HFF-Myc (cell line): ENCODE measurements around the gene AKR1C4.
"Not testable (repeated sequence)": the region's sequence is repeated elsewhere in the genome, so short reads cannot be mapped to it uniquely, and the experiment has no call there.

Experiments used
- DNase-seq: peaks from one replicate; pipeline ENCODE4 v3.0.0-alpha.2; 2011; ENCODE audit warnings: low read depth; ENCODE audit errors: extremely low read depth
- H3K4me3 ChIP-seq: replicated peaks from 2 replicates; pipeline ENCODE4 v1.5.1; 2011; ENCODE audit warnings: low read depth, mild to moderate bottlenecking, control low read depth, low read length
- TF ChIP-seq, protein P1 (sequence below): IDR thresholded peaks from 2 replicates; pipeline ENCODE4 v1.5.1; 2012; ENCODE audit warnings: mild to moderate bottlenecking, low read depth, low read length, control low read depth; ENCODE audit errors: missing control alignments

The AKR1C4 gene

DNA sequence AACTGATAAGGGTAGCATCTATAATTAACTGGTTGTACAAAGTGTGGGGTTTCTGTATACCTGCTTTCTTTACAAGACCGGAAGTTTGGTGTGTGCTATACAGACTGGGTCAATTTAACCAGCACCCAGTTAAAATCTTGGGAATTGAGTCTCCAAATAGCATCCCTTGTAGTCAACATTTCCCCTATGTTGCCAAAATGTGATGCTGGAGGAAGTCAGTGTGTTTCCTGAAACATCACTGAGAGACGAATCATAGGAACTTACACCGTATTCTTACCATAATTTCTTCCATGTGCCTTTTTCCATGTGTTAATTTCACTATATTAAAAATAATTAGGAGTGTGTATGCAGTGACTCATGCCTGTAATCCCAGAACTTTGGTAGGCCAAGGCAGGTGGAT lies 1.7 kb downstream of the AKR1C4 start:
- no peak for DNase-seq
- TF ChIP-seq, protein P1, sequence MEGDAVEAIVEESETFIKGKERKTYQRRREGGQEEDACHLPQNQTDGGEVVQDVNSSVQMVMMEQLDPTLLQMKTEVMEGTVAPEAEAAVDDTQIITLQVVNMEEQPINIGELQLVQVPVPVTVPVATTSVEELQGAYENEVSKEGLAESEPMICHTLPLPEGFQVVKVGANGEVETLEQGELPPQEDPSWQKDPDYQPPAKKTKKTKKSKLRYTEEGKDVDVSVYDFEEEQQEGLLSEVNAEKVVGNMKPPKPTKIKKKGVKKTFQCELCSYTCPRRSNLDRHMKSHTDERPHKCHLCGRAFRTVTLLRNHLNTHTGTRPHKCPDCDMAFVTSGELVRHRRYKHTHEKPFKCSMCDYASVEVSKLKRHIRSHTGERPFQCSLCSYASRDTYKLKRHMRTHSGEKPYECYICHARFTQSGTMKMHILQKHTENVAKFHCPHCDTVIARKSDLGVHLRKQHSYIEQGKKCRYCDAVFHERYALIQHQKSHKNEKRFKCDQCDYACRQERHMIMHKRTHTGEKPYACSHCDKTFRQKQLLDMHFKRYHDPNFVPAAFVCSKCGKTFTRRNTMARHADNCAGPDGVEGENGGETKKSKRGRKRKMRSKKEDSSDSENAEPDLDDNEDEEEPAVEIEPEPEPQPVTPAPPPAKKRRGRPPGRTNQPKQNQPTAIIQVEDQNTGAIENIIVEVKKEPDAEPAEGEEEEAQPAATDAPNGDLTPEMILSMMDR = no peak
- no peak overlapping the region for H3K4me3 ChIP-seq

DNA sequence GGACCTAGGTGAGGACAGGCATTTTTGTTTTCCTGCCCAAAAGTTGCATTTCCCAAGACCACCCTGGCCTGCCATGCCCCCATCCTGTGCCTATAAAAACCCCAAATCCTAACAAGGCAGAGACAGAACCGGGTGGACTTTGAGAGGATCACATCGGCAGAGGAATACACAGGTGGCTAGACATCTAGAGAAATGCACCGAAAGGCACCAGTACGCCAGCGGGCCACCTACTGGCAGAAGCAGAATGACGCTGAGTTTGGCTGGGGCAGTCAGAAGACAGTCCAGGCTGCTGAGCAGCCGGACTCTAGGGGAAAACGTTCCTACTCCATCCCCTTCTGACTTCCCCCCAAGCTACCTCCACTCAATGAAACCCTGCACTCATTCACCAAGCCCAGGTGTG lies 2.8 kb downstream of the AKR1C4 start:
- no peak overlapping the region for H3K4me3 ChIP-seq
- no peak for DNase-seq
- TF ChIP-seq, protein P1 = no peak

DNA sequence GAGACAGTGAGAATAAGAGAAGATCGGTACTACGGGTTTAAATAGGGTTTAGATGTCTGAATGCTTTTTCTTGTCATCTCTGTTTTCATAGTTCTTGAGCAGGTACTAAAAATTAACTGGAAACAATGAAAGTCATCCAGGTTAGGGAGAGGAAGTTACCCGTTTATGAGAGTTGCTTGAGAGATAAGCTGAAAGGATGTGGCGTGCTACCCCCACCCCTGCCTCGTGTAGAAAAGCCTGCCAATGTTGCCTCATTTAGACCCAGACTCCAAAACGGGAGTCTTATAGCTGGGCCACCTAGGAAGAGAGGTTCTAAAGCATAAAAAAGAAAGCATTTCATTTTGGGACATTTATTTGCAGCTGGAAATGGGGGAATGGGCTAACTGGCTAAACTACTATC lies 10.2 kb downstream of the AKR1C4 start:
- TF ChIP-seq, protein P1 = no peak
- DNase-seq = no peak
- H3K4me3 ChIP-seq = no peak overlapping the region

DNA sequence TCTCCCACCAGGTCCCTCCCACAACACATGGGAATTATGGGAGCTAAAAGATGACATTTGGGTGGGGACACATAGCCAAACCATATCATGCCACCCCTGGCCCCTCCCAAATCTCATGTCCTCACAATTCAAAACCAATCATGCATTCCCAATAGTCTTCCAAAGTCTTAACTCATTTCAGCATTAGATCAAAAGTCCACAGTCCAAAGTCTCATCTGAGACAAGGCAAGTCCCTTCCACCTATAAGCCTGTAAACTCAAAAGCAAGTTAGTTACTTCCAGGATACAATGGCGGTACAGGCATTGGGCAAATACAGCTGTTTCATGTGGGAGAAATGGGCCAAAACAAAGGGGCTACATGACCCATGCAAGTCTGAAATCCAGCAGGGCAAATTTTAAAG lies 13.1 kb downstream of the AKR1C4 start:
- H3K4me3 ChIP-seq, DNase-seq: not testable (repeated sequence)

DNA sequence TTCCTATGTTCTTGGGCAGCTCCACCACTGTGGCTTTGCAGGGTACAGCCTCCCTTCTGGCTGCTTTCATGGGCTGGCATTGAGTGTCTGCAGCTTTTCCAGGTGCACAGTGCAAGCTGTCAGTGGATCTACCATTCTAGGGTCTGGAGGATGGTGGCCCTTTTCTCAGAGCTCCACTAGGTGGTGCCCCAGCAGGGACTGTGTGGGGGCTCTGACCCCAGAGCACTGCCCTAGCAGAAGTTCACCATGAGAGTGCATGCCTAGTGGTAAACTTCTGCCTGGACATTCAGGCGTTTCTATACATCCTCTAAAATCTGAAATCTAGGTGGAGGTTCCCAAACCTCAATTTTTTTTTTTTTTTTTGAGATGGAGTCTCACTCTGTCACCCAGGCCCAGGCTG lies 13.6 kb downstream of the AKR1C4 start:
- not testable (repeated sequence) for DNase-seq, H3K4me3 ChIP-seq

DNA sequence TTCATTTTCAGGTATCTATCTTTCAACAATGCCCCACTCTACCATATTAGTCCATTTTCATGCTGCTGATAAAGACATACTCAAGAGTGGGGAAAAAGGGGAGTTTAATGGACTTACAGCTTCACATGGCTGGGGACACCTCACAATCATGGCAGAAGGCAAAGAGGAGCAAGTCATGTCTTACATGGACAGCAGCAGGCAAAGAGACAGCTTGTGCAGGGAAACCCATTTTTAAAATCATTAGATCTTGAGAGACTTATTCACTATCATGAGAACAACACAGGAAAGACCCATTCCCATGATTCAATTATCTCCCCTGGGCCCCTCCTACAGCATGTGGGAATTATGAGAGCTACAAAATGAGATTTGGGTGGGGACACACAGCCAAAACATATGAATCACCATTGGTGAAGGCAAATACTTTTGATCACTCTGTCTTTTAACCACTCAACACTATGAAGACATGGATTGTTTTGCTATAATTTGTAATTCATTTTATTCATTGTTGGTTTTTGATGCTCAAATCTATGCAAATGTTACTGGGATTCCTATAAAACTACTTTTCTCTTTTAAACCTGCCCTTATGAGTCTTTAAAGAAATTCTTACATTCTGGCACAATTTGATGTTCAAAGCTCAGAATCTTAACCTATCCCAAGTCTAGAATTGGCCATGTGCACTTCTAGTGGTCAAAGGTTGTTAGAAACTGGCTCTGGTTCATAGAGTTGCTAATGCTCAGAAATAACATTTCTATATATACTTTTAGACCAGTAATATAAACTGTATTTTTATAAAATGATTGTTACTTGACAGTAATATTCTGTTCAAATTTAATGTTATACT lies 15.3 kb downstream of the AKR1C4 start:
- TF ChIP-seq, protein P1 = no peak
- H3K4me3 ChIP-seq = no peak overlapping the region
- no peak for DNase-seq

DNA sequence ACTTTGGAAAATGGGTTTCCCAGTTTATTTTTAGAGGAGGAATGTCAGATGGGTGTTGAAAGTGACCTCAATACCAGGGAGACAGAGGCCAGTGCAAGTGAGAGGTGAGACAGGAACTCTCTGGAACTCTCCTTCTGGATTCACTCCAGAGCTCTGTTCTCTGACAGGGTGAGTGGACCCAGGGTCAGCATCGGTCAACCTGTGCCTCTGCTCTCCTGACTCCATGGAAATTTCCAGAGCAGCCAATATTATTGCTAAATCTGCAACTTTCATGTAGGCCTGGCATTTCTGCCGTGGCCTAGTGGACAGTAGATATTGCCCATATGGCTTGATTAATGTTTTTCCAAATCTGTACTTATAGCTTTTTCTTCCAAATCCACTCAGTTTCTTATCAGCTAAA lies 20.2 kb downstream of the AKR1C4 start:
- H3K4me3 ChIP-seq = no peak overlapping the region
- no peak for DNase-seq
- TF ChIP-seq, protein P1 = no peak

DNA sequence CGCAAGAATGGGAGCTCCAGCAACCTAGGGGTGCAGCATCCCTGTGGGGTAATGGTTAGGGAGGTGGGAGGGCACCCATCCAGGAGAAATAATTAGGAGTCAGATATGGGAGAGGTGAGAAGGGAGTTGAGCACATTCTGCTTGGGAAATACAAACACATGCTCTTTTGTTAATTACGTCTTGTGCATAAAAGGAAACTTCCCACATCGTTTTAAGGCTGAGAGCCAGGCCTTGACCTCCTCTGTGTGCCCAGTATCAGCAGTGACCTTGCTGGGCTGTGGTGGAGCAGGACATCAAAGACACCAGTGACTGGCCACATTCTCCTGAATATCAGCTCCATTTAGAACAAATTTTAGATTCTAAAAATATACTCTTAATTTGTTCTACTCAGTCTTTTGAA lies 22.6 kb downstream of the AKR1C4 start:
- TF ChIP-seq, protein P1 = no peak
- no peak for DNase-seq
- H3K4me3 ChIP-seq = no peak overlapping the region

DNA sequence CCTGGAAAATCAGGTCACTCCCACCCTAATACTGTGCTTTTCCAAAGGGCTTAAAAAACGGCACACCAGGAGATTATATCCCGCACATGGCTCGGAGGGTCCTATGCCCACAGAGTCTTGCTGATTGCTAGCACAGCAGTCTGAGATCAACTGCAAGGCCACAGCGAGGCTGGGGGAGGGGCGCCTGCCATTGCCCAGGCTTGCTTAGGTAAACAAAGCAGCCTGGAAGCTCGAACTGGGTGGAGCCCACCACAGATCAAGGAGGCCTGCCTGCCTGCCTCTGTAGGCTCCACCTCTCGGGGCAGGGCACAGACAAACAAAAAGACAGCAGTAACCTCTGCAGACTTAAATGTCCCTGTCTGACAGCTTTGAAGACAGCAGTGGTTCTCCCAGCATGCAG lies 26.3 kb downstream of the AKR1C4 start:
- DNase-seq, H3K4me3 ChIP-seq: not testable (repeated sequence)
